T-helper 2 cell treated with Interferon-gamma antibody and Interleukin-4, amounts not matched to agents 5 μg/mL and 100 μg/mL, for 36 hours (primary cell): ENCODE measurements around the gene MAPKAP1.

Experiments used
- DNase-seq: peaks from one replicate; pipeline ENCODE4 v3.0.0; 2021; ENCODE audit warnings: low spot score
- H3K27ac Mint-ChIP-seq: one replicate; pipeline ENCODE4 v1.8.0; 2021; ENCODE audit warnings: mild to moderate bottlenecking, mixed read lengths
- H3K27me3 Mint-ChIP-seq: one replicate; pipeline ENCODE4 v1.8.0; 2021; ENCODE audit warnings: low read depth, mixed read lengths
- H3K36me3 Mint-ChIP-seq: one replicate; pipeline ENCODE4 v1.8.0; 2021; ENCODE audit warnings: low read depth, mixed read lengths
- H3K4me1 Mint-ChIP-seq: one replicate; pipeline ENCODE4 v1.8.0; 2021; ENCODE audit warnings: low read depth, mixed read lengths
- H3K4me3 Mint-ChIP-seq: one replicate; pipeline ENCODE4 v1.8.0; 2022; ENCODE audit warnings: mild to moderate bottlenecking, moderate library complexity, mixed read lengths
- H3K9me3 Mint-ChIP-seq: one replicate; pipeline ENCODE4 v1.8.0; 2021; ENCODE audit warnings: mixed read lengths

MAPKAP1 gene

DNA sequence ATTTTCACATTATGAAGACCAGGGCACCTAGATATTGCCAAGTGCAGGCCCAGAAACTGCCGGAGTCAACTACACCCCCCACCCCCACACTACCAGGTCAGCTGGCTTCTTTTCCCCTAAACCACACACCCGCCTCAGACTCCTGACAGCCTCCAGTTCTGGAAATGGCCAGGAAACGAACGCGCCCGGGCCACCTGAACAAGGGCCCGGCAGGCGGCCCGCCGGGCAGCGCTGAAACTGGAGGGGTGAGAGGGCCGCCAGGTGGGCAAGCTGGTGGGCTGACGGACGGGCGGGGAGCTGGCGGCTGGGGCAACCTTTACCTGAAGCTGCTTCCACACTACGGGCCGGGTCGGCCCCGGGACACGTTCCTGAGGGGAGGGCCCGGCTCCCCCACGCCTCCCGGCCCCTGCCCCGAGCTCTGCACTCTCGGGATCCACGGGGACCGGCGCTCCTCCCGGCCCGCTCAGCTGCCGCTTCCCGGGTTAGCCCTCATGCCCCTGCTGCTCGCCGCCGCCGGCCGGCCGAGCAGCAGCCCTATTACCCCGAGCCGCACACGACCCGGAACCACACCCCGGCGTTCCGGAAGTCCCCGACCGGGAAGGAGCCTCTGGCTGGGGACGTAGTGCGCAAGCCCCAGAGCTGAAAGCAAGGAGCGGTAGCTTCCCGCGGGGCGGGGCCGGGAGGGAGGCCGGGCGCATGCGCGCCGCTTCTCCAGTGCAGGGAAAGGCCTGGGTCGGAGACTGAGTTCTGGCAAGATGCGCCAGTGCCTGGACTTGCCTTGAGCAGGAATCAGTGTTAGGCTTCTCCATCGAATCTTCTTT is at the start of gene MAPKAP1:
MAPKAP1 (minus strand) TSS at position 558 of the 821 bp plus-strand sequence. CDS start 34,634 bp downstream, outside the sequence.
- Mint-ChIP-seq H3K27me3 (no peaks in the 10 kb centered on the region), H3K36me3 (peaks cover 2% of the 10 kb centered on the region), H3K9me3 (no peaks in the 10 kb centered on the region), H3K27ac (peak within 1 kb of the TSS; percentile 67), H3K4me1 (peaks cover 16% of the 10 kb centered on the region), H3K4me3 (peak within 1 kb of the TSS; percentile 82)
- peak; percentile 94 for DNase-seq

- Mint-ChIP-seq H3K36me3 (peaks cover 8% of the 10 kb centered on the region), H3K9me3 (no peaks in the 10 kb centered on the region), H3K27me3 (no peaks in the 10 kb centered on the region), H3K4me1 (peaks cover 25% of the 10 kb centered on the region), H3K4me3 (no peak overlapping the region), H3K27ac (no peak overlapping the region)
- no peak for DNase-seq
These were observed 49.5 kb upstream of the MAPKAP1 start for GRCh38 chr9:125756518-125756917.

DNA sequence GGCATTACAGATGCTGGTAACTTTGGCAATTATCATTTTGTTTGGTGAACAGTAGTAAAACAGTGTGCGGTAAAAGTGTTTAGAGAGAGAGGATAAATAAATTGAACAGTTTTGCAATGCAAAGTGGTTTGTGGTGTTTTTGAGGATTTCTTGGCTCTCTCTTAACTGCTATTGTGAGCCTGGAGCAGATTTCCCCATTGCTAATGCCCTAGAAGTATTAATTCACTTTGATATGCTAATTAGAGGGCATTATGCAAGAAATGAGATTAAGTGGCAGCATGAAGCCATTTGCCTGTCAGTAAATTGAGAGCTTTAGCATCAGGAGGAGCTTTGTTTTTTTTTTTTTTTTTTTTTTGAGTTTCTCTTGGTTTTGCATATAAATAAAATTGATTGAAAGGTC is 48.3 kb upstream of the MAPKAP1 start:
- peaks cover 29% of the 10 kb centered on the region for H3K4me1 Mint-ChIP-seq
- DNase-seq: no peak
- H3K27ac Mint-ChIP-seq: no peak overlapping the region
- no peaks in the 10 kb centered on the region for H3K9me3 Mint-ChIP-seq
- no peak overlapping the region for H3K4me3 Mint-ChIP-seq
- no peaks in the 10 kb centered on the region for H3K27me3 Mint-ChIP-seq
- H3K36me3 Mint-ChIP-seq: peaks cover 11% of the 10 kb centered on the region

- no peaks in the 10 kb centered on the region for H3K27me3 Mint-ChIP-seq
These were observed 47.1 kb upstream of the MAPKAP1 start for GRCh38 chr9:125754096-125754495.

GRCh38 chr9:125752070-125752628 is 45.1 kb upstream of the MAPKAP1 start:
- Mint-ChIP-seq H3K27me3 (no peaks in the 10 kb centered on the region), H3K4me3 (no peak overlapping the region), H3K4me1 (peaks cover 29% of the 10 kb centered on the region), H3K36me3 (peaks cover 17% of the 10 kb centered on the region), H3K9me3 (no peaks in the 10 kb centered on the region), H3K27ac (no peak overlapping the region)
- DNase-seq: no peak

More at GRCh38 chr9:125754096-125754495, 47.1 kb upstream of the MAPKAP1 start:
- Mint-ChIP-seq H3K36me3 (peaks cover 14% of the 10 kb centered on the region), H3K4me3 (no peak overlapping the region), H3K9me3 (no peaks in the 10 kb centered on the region), H3K27ac (no peak overlapping the region), H3K4me1 (peaks cover 30% of the 10 kb centered on the region)
- DNase-seq: no peak

GRCh38 chr9:125750627-125751011 is 43.6 kb upstream of the MAPKAP1 start:
- peaks cover 33% of the 10 kb centered on the region for H3K4me1 Mint-ChIP-seq
- H3K27me3 Mint-ChIP-seq: peaks cover 3% of the 10 kb centered on the region
- no peaks in the 10 kb centered on the region for H3K9me3 Mint-ChIP-seq
- DNase-seq: no peak
- H3K36me3 Mint-ChIP-seq: peaks cover 15% of the 10 kb centered on the region
- H3K4me3 Mint-ChIP-seq: peak overlapping the region; percentile 32
- no peak overlapping the region for H3K27ac Mint-ChIP-seq

DNA sequence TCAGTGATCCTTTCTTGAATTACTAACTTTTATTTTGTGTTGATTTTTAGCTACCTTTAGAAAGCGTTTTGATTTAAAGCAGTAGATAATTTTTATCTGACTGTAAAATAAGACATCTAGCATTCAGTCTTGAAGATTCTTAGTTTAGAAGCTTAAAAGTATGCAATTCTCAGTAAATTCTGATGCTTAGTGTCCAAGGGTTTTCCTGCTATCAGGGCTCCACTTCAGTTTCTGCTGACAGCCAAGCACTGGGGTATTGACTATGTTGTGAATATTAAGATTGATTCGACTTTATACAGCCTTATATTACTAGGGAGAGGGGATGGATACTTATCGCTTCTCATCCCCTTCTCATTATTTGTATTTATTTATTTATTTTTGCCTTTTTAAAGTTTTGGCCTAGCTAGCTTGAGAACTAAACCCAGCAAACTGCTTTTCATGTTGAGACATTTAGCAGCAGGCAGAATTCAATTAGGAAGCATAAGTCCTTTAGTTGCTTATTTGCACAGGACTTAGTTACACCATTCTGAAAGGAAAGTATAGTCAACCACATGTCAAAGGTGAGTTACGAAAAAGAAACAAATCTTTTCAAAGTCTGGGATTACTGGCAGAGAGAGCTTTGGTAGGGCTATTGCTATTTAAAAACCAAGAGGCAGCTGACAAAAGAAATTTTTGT is 43.1 kb upstream of the MAPKAP1 start:
- H3K9me3 Mint-ChIP-seq: no peaks in the 10 kb centered on the region
- DNase-seq: no peak
- H3K27ac Mint-ChIP-seq: no peak overlapping the region
- H3K4me3 Mint-ChIP-seq: peak overlapping the region; percentile 93
- peaks cover 13% of the 10 kb centered on the region for H3K36me3 Mint-ChIP-seq
- H3K4me1 Mint-ChIP-seq: peaks cover 37% of the 10 kb centered on the region
- peaks cover 8% of the 10 kb centered on the region for H3K27me3 Mint-ChIP-seq

DNA sequence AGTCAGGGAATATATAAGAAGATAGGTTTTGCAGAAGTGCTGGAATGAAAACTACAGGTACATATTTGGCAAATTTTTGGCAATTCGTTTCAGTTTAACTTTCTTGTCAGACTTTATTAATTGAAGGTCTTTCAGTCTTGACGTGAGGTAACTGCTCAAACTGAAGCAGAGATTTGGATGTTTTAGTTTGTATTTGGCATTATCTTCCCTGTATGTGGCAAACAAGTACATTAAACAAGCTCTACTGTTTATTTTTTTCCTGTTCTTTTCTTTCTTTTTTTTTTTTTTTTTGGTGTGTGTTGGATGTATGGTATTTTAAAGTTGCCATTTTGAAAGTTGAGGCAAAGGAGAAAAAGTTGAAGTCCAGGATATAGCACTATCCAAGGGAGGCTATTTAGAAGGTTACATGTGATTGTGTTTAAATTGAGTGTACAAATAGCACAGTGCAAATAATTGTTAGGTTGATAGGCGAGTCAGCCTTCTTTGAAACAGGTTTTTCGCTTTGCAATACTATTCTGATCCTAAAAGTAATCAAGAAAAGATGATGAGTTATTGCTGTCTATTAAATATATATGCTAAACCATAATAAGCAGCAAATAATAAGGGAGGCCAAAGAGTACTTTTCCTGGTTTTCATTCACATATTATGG is 42.4 kb upstream of the MAPKAP1 start:
- Mint-ChIP-seq H3K9me3 (no peaks in the 10 kb centered on the region), H3K36me3 (peaks cover 13% of the 10 kb centered on the region), H3K27me3 (peaks cover 15% of the 10 kb centered on the region), H3K27ac (no peak overlapping the region), H3K4me1 (peaks cover 37% of the 10 kb centered on the region), H3K4me3 (peak overlapping the region; percentile 93)
- no peak for DNase-seq

DNA sequence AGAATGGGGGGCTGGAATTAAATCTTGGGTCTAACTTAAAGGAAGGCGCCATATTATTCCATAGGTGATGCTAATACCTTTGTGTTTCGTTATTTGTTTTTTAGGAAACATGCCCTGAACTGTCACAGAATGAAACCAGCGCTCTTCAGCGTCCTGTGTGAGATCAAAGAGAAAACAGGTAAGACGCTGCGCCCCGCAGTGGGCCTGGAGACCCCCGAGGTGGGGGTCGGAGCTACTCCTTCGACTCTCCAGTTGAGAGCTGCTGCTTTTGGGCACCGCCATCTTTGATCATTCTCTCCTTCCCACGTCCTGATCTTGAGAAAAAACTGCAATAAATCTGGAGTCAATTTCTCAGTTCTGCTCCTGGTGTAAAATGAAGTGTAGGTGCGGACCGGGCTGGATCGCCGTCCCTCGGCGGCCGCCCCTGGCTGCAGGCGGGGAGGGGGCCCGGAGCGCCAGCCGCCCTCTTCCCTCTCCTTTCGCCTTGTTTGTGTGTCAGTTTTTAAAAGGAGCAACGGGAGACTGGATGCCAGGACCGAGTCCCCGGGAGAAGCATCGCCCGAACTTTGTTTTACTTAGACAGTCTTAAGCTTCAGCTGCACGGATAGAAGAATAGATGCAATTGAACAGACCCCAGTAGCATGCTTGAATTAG is 41.6 kb upstream of the MAPKAP1 start:
- Mint-ChIP-seq H3K9me3 (no peaks in the 10 kb centered on the region), H3K27me3 (peaks cover 18% of the 10 kb centered on the region), H3K4me3 (peak overlapping the region; percentile 93), H3K4me1 (peaks cover 31% of the 10 kb centered on the region), H3K36me3 (peaks cover 13% of the 10 kb centered on the region), H3K27ac (peak overlapping the region; percentile 78)
- no peak for DNase-seq

DNA sequence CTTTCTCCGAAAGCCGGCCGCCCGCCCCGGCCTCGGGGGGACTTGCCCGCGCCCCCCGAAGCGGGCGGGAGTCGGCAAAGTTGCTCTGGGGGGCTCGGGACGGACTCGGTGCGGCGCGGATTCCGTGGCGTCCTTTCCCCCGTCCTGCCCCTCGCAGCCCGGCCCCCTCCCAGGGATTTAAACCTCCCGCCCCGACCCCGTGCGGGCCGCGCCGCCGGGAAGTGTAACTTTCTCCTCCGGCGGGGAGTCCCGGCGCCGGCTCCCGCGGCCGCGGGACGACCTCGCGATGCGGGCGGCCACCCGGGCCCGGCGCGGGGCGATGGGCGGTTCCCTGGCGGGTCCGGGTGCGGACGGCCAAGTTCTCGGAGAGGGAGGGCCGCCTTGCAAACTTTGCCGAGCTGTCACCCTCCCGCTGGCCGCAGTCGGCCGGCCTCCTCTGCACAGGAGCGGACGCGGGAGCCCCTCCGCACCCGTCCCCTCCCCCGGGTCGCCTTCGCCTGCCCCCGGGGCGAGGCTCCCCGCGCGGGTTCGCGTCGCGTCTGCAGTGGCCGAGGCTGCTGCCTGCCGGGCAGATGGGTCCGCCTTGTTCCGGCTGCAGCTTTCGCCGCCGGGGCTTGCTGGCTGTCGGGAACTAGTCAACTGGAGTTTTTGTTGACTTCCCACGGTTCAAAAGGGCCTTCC is 40.9 kb upstream of the MAPKAP1 start:
- no peaks in the 10 kb centered on the region for H3K9me3 Mint-ChIP-seq

DNA sequence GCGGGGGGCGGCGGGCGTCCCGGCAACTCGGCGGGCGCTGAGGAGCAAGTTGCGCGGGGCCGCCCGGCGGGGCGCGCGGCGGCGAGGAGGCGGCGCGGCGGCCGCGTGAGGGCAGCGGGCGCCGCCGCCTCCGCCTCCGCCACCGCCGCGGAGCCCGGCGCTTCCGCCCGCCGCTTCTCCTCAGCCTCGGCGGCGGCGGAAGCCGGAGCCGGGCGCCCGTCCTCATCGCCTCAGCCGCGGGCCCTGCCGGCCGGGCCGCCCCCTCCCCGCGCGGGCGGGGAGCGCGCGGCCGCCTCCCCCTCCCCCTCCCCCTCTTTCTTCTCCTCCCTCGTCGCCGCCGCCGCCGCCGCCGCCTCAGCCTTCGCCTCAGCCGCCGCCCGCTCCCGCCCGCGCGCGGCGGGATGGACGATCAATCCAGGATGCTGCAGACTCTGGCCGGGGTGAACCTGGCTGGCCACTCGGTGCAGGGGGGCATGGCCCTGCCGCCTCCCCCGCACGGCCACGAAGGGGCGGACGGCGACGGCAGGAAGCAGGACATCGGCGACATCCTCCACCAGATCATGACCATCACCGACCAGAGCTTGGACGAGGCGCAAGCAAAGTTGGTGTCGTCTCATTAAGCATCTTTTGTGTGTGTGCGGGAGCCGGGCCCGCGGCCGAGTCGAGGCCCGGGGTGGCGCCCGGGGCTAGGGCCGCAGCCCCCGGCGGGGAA is 40.2 kb upstream of the MAPKAP1 start, which contains the start of gene PBX3:
PBX3 (plus strand) TSS at position 321 of the 712 bp plus-strand sequence.
- H3K27ac Mint-ChIP-seq: peak within 1 kb of the TSS; percentile 92
- H3K4me3 Mint-ChIP-seq: peak within 1 kb of the TSS; percentile 93
- H3K27me3 Mint-ChIP-seq: peaks cover 27% of the 10 kb centered on the region
- no peaks in the 10 kb centered on the region for H3K9me3 Mint-ChIP-seq
- peaks cover 13% of the 10 kb centered on the region for H3K36me3 Mint-ChIP-seq
- DNase-seq: peak; percentile 43
- peaks cover 29% of the 10 kb centered on the region for H3K4me1 Mint-ChIP-seq

More for the DNA sequence above, 40.9 kb upstream of the MAPKAP1 start:
- peak overlapping the region; percentile 93 for H3K4me3 Mint-ChIP-seq
- no peak overlapping the region for H3K27ac Mint-ChIP-seq
- DNase-seq: peak; percentile 14
- peaks cover 31% of the 10 kb centered on the region for H3K4me1 Mint-ChIP-seq
- peaks cover 23% of the 10 kb centered on the region for H3K27me3 Mint-ChIP-seq
- H3K36me3 Mint-ChIP-seq: peaks cover 13% of the 10 kb centered on the region

GRCh38 chr9:125746774-125747052 is 39.7 kb upstream of the MAPKAP1 start:
- Mint-ChIP-seq H3K4me3 (no peak overlapping the region), H3K9me3 (no peaks in the 10 kb centered on the region), H3K27ac (no peak overlapping the region), H3K27me3 (peaks cover 27% of the 10 kb centered on the region), H3K36me3 (peaks cover 13% of the 10 kb centered on the region), H3K4me1 (peaks cover 25% of the 10 kb centered on the region)
- DNase-seq: no peak
